K562 (cell line): Measurements from ENCODE around the gene ZBTB16. TPM values are rescaled to one million over a fixed set of nuclear protein-coding genes. Genes with fewer than 3 reads are reported as not detected.

Experiments
- ATAC-seq: fragments of 200-7000 bp; cut with Tn5 transposase; 3 replicates; pipeline ENCODE4 v1.9.1; 2020; ENCODE audit warnings: moderate library complexity
- BruUV-seq: library from RNA; stranded (reverse); fragments of 400-500 nt; replicated peaks from 2 replicates; lab custom pipeline; 2021; lab: Mats Ljungman, UMichigan
- CTCF ChIA-PET: fragments of 300-600 bp; formaldehyde crosslinking; extraction: SDS; loops from one replicate; lab custom pipeline; 2021; ENCODE audit warnings: low intra/inter-chr PET ratio; lab: Yijun Ruan, JAX
- POLR2A ChIA-PET: fragments of 300-600, 350-650 bp; sonication (Branson Sonifier 250); formaldehyde crosslinking; extraction: SDS; loops from one replicate; lab custom pipeline; 2021; ENCODE audit warnings: antibody characterized with exemption, inconsistent platforms; lab: Yijun Ruan, JAX
- DNase-seq, 4 experiments: peaks; one replicate each; pipeline versions ENCODE4 v3.0.0 to v3.0.0-alpha.2; 2011 to 2018; ENCODE audit warnings: low spot score in 3 of 4, mixed read lengths in 3 of 4; ENCODE audit errors: extremely low read depth in 1 of 4
- FAIRE-seq: peaks from 2 replicates; lab custom pipeline; 2011; peaks lifted over from hg19 to GRCh38; lab: Jason Lieb, UNC
- H2AFZ ChIP-seq: 2 replicates; pipeline ENCODE4 v1.6.0; 2011; ENCODE audit warnings: low read depth, low read length, control low read depth, inconsistent platforms
- H3K27ac ChIP-seq: fragments of 200-600 bp; 3 replicates; pipeline ENCODE4 v1.8.0; 2011; ENCODE audit warnings: low read depth, mild to moderate bottlenecking, control low read depth, inconsistent platforms, low read length, moderate library complexity, mixed read lengths; ENCODE audit errors: extremely low read depth
- H3K27me3 ChIP-seq, 2 experiments: fragments of 300-600 bp in 1 of 2; 2 replicates in 1 of 2; 3 replicates in 1 of 2; pipeline versions ENCODE4 v1.6.0 to v1.8.0; 2011; ENCODE audit warnings: inconsistent platforms in 2 of 2, low read length in 2 of 2, mild to moderate bottlenecking in 1 of 2, mixed read lengths in 1 of 2, moderate library complexity in 1 of 2; ENCODE audit not compliant: control insufficient read depth in 2 of 2, insufficient read depth in 2 of 2
- H3K36me3 ChIP-seq: fragments of 300-600 bp; 3 replicates; pipeline ENCODE4 v1.8.0; 2011; ENCODE audit warnings: mild to moderate bottlenecking, low read length, inconsistent platforms; ENCODE audit not compliant: control insufficient read depth, insufficient read depth
- H3K4me1 ChIP-seq, 2 experiments: fragments of 200-600 bp in 1 of 2; replicated peaks in 1 of 2; 2 replicates in 1 of 2; 3 replicates in 1 of 2; pipeline versions ENCODE4 v1.5.1 to v1.8.0; 2011; ENCODE audit warnings: inconsistent platforms in 2 of 2, low read length in 2 of 2, mild to moderate bottlenecking in 1 of 2, mixed read lengths in 1 of 2, moderate library complexity in 1 of 2; ENCODE audit not compliant: control insufficient read depth in 2 of 2, insufficient read depth in 2 of 2
- H3K4me2 ChIP-seq: 2 replicates; pipeline ENCODE4 v1.6.1; 2011; ENCODE audit warnings: low read length, control low read depth, inconsistent platforms, mixed read lengths; ENCODE audit not compliant: insufficient read depth
- H3K4me3 ChIP-seq: fragments of 200-600 bp; sonication (generic), shearing (Covaris generic); 2 replicates; pipeline ENCODE4 v1.5.1; 2016; ENCODE audit warnings: control low read depth, inconsistent platforms
- H3K79me2 ChIP-seq: fragments of 200-600 bp; 3 replicates; pipeline ENCODE4 v1.8.0; 2011; ENCODE audit warnings: low read length, inconsistent platforms; ENCODE audit not compliant: control insufficient read depth, insufficient read depth
- H3K9ac ChIP-seq, 2 experiments: 2 replicates each; pipeline versions ENCODE4 v1.6.0 to v1.6.1; 2011; ENCODE audit warnings: low read depth in 2 of 2, low read length in 2 of 2, control low read depth in 1 of 2, inconsistent platforms in 1 of 2, mild to moderate bottlenecking in 1 of 2, mixed read lengths in 1 of 2; ENCODE audit not compliant: insufficient read depth in 1 of 2
- H3K9me1 ChIP-seq: one replicate; pipeline ENCODE4 v1.6.0; 2011; ENCODE audit warnings: inconsistent platforms, mild to moderate bottlenecking, low read length, moderate library complexity; ENCODE audit not compliant: control insufficient read depth, insufficient read depth
- H3K9me3 ChIP-seq: replicated peaks from 2 replicates; pipeline ENCODE4 v1.5.1; 2011; ENCODE audit warnings: low read depth, low read length, inconsistent platforms; ENCODE audit not compliant: control insufficient read depth, insufficient read depth
- H4K20me1 ChIP-seq: replicated peaks from 2 replicates; pipeline ENCODE4 v1.6.1; 2011; ENCODE audit warnings: low read length, inconsistent platforms, mixed read lengths; ENCODE audit not compliant: control insufficient read depth, insufficient read depth
- DNMT1 ChIP-seq: fragments of 450-650 bp; IDR thresholded peaks from 2 replicates; pipeline ENCODE4 v1.6.1; 2016; ENCODE audit warnings: antibody characterized with exemption, mild to moderate bottlenecking
- HCFC1 ChIP-seq: IDR thresholded peaks from 2 replicates; pipeline ENCODE4 v1.6.1; 2012; ENCODE audit warnings: low read depth, low read length, improper control_type of control experiment
- HDAC3 ChIP-seq: fragments of 450-650 bp; IDR thresholded peaks from 2 replicates; pipeline ENCODE4 v1.6.1; 2018; ENCODE audit warnings: borderline replicate concordance, mild to moderate bottlenecking, moderate library complexity; ENCODE audit not compliant: partially characterized antibody
- RAD21 ChIP-seq, 2 experiments: fragments of 250-450 bp in 1 of 2; fragments of 450-650 bp in 1 of 2; sonication (Bioruptor Pico) in 1 of 2; formaldehyde crosslinking in 1 of 2; IDR thresholded peaks in 1 of 2; conservative IDR thresholded peaks in 1 of 2; 2 replicates each; pipeline versions ENCODE4 v1.4.0 to v1.8.0; 2020 to 2022; ENCODE audit warnings: mild to moderate bottlenecking in 2 of 2, moderate library complexity in 1 of 2
- RBM17 ChIP-seq: fragments of 200-400 bp; formaldehyde crosslinking; IDR thresholded peaks from 2 replicates; pipeline ENCODE4 v1.6.1; 2017; ENCODE audit warnings: low read depth, mild to moderate bottlenecking, low read length, borderline replicate concordance
- ZNF121 ChIP-seq: sonication (generic); formaldehyde crosslinking; conservative IDR thresholded peaks from 2 replicates; pipeline ENCODE4 v1.8.0; 2022; ENCODE audit warnings: missing genetic modification reagents
- ZNF146 ChIP-seq: IDR thresholded peaks from one replicate; pipeline ENCODE4 v1.6.1; 2018; ENCODE audit warnings: missing compliant biosample characterization; ENCODE audit not compliant: unreplicated experiment
- WGBS: fragments of 100-300 bp; shearing (Covaris generic); methylation state at CpG from one replicate; pipeline ENCODE4 v1.1.6; 2016; ENCODE audit warnings: low coverage, mixed read lengths; ENCODE audit not compliant: insufficient coverage; ENCODE audit errors: missing lambda C conversion rate; 5-methylcytosine and 5-hydroxymethylcytosine counted together
- in situ Hi-C: fragments of 300-500 bp; cut with MboI; formaldehyde crosslinking; loops from 4 replicates; pipeline ENCODE4 v1.15.0; 2018; ENCODE audit warnings: inconsistent platforms, mixed read lengths
- intact Hi-C: fragments of 100-400 bp; cut with micrococcal nuclease; formaldehyde crosslinking; loops from 2 replicates; pipeline ENCODE4 v1.14.2; 2022
- polyA plus RNA-seq, 8 experiments: library from polyadenylated mRNA; depleted of rRNA in 4 of 8; stranded (reverse) in 5 of 8; unstranded in 3 of 8; fragments of >200 nt; fragmentation: Nextera tagmentation in 2 of 8; fragmentation: Illumina TruSeq in 1 of 8; extraction: Ambion mirVana in 2 of 8; extraction: Trizol in 1 of 8; gene quantifications; 2 replicates each; pipeline versions ENCODE4 v1.2.1 to v1.2.3, GENCODE V29; 2011 to 2014; ENCODE audit warnings: inconsistent platforms in 1 of 8, missing spikeins in 1 of 8
- total RNA-seq, 7 experiments: library from RNA; depleted of rRNA in 6 of 7; stranded (reverse); fragments of >200 nt in 6 of 7; fragmentation: Illumina TruSeq in 2 of 7; extraction: Trizol in 2 of 7; gene quantifications; 2 replicates each; pipeline versions ENCODE4 v1.2.1 to v1.2.3, GENCODE V29; 2011 to 2021; ENCODE audit warnings: low replicate concordance in 1 of 7
- TF ChIP-seq, protein P1 (sequence below), 2 experiments: IDR thresholded peaks in 1 of 2; conservative IDR thresholded peaks in 1 of 2; 2 replicates each; pipeline ENCODE4 v1.6.1; 2016; ENCODE audit warnings: low read depth in 2 of 2, mild to moderate bottlenecking in 1 of 2, missing compliant biosample characterization in 1 of 2, missing genetic modification characterization in 1 of 2, moderate library complexity in 1 of 2
- TF ChIP-seq, protein P2 (sequence below): sonication (generic); formaldehyde crosslinking; IDR thresholded peaks from 2 replicates; pipeline ENCODE4 v1.8.0; 2023; ENCODE audit warnings: missing genetic modification reagents, mild to moderate bottlenecking, borderline replicate concordance
- TF ChIP-seq, protein P3 (sequence below): sonication (generic); formaldehyde crosslinking; IDR thresholded peaks from 2 replicates; pipeline ENCODE4 v1.8.0; 2022; ENCODE audit warnings: mild to moderate bottlenecking, missing genetic modification reagents

ZBTB16 gene
- total and polyA plus RNA-seq, 9 of the 15 experiments (the other 6 are each of a cell fraction or from before 2014, with no cell fraction given) = 0.06 to 0.40 (median 0.24) TPM; not detected in 4

DNA sequence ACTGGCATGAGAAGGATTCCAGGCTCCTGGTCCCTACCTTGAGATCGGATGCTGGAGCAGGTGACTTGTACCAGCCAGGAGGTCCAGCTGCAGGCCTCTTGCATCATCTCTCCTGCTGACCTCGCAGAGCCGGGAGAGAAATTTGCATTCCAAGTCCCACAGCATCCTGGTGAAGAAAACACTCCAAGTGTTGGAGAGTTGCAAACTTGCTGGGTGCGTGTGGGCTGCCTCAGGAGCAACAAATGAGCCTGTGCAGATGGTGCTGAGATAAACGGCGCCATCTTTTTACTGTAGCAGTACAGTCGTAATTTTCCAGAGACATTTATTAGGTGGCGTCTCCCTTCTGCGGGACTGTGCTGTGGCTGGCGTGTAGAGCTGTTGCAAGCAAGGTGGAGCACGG, 32.1 kb upstream of the ZBTB16 start (continued):
- TF ChIP-seq, protein P1, sequence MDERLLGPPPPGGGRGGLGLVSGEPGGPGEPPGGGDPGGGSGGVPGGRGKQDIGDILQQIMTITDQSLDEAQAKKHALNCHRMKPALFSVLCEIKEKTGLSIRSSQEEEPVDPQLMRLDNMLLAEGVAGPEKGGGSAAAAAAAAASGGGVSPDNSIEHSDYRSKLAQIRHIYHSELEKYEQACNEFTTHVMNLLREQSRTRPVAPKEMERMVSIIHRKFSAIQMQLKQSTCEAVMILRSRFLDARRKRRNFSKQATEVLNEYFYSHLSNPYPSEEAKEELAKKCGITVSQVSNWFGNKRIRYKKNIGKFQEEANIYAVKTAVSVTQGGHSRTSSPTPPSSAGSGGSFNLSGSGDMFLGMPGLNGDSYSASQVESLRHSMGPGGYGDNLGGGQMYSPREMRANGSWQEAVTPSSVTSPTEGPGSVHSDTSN (CRISPR knock-in tag; IDR thresholded peaks at IDR 0.05; ENCODE audit: low read depth) = no peak
- TF ChIP-seq, protein P1 (tag; conservative IDR thresholded peaks at IDR 0.05; ENCODE audit: low read depth) = no peak

DNA sequence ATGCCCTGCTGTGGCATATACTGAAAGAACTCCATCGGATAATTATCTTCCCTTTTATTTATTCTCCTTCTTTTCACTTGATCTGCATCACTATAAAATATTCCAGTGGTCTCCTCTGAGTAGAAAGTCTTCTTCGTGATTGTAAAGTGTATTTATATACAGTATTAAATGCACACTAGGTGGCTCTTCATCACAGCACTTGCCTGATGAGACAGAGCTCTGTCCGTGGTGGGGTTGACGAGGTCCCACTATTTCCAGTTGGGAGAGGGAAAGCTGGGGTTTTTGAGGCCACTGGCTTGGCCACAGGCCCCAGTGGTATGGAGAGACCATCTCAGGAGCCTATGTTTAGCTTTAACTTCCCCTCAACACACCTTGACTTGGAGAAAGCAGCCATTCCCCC, 31.6 kb upstream of the ZBTB16 start:
- no peak overlapping the region for H3K27ac ChIP-seq
- ATAC-seq (no peak), FAIRE-seq (no peak), DNase-seq (no peak)
- intact Hi-C loops = no loop called here
- no peak overlapping the region for H3K4me2 ChIP-seq
- H3K9me1 ChIP-seq = no peaks in the 10 kb centered on the region
- ChIA-PET CTCF (no interaction called here), POLR2A (no interaction called here)
- H3K9me3 ChIP-seq = no peaks in the 10 kb centered on the region
- no peaks in the 10 kb centered on the region for H4K20me1 ChIP-seq
- no peak overlapping the region for H3K9ac ChIP-seq
- in situ Hi-C loops = loop anchor here (25.0 kb wide), 1 partner anchor 734 kb away; no protein-coding TSS in a partner anchor
- WGBS = 0% methylated on average over 4 of the region's 4 CpGs
- no TSS peak for BruUV-seq
- H3K79me2 ChIP-seq = no peaks in the 10 kb centered on the region
- H3K4me1 ChIP-seq = no peaks in the 10 kb centered on the region
- H3K27me3 ChIP-seq = peaks cover 8 to 32% of the 10 kb centered on the region in 2 experiments; a peak in 3 of 5 replicates
- no peak overlapping the region for H3K4me3 ChIP-seq
- H2AFZ ChIP-seq = no peak overlapping the region
- no peaks in the 10 kb centered on the region for H3K36me3 ChIP-seq
- no peak for TF ChIP-seq HDAC3
- TF ChIP-seq, protein P2, sequence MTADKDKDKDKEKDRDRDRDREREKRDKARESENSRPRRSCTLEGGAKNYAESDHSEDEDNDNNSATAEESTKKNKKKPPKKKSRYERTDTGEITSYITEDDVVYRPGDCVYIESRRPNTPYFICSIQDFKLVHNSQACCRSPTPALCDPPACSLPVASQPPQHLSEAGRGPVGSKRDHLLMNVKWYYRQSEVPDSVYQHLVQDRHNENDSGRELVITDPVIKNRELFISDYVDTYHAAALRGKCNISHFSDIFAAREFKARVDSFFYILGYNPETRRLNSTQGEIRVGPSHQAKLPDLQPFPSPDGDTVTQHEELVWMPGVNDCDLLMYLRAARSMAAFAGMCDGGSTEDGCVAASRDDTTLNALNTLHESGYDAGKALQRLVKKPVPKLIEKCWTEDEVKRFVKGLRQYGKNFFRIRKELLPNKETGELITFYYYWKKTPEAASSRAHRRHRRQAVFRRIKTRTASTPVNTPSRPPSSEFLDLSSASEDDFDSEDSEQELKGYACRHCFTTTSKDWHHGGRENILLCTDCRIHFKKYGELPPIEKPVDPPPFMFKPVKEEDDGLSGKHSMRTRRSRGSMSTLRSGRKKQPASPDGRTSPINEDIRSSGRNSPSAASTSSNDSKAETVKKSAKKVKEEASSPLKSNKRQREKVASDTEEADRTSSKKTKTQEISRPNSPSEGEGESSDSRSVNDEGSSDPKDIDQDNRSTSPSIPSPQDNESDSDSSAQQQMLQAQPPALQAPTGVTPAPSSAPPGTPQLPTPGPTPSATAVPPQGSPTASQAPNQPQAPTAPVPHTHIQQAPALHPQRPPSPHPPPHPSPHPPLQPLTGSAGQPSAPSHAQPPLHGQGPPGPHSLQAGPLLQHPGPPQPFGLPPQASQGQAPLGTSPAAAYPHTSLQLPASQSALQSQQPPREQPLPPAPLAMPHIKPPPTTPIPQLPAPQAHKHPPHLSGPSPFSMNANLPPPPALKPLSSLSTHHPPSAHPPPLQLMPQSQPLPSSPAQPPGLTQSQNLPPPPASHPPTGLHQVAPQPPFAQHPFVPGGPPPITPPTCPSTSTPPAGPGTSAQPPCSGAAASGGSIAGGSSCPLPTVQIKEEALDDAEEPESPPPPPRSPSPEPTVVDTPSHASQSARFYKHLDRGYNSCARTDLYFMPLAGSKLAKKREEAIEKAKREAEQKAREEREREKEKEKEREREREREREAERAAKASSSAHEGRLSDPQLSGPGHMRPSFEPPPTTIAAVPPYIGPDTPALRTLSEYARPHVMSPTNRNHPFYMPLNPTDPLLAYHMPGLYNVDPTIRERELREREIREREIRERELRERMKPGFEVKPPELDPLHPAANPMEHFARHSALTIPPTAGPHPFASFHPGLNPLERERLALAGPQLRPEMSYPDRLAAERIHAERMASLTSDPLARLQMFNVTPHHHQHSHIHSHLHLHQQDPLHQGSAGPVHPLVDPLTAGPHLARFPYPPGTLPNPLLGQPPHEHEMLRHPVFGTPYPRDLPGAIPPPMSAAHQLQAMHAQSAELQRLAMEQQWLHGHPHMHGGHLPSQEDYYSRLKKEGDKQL (CRISPR knock-in tag) = no peak
- TF ChIP-seq, protein P3, sequence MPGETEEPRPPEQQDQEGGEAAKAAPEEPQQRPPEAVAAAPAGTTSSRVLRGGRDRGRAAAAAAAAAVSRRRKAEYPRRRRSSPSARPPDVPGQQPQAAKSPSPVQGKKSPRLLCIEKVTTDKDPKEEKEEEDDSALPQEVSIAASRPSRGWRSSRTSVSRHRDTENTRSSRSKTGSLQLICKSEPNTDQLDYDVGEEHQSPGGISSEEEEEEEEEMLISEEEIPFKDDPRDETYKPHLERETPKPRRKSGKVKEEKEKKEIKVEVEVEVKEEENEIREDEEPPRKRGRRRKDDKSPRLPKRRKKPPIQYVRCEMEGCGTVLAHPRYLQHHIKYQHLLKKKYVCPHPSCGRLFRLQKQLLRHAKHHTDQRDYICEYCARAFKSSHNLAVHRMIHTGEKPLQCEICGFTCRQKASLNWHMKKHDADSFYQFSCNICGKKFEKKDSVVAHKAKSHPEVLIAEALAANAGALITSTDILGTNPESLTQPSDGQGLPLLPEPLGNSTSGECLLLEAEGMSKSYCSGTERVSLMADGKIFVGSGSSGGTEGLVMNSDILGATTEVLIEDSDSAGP (CRISPR knock-in tag) = no peak
- no peak for TF ChIP-seq DNMT1
- peak in 1 of 2 experiments; percentile 13; a peak in 1 of 4 replicates for TF ChIP-seq RAD21 (CRISPR knock-in tag; conservative IDR thresholded peaks at IDR 0.05 in 1 of 2, IDR thresholded peaks at IDR 0.05 in 1 of 2)
- no peak for TF ChIP-seq HCFC1
- TF ChIP-seq ZNF146 (CRISPR knock-in tag) = no peak
- TF ChIP-seq ZNF121 (CRISPR knock-in tag) = no peak
- no peak for TF ChIP-seq RBM17
